ENCODE data around the gene TAX1BP1. TPM values are rescaled to one million over a fixed set of nuclear protein-coding genes. Genes with fewer than 3 reads are reported as not detected.

The TAX1BP1 gene
- total and polyA plus RNA-seq, 2 of the 13 experiments (the other 11 are each of a cell fraction or from before 2014, with no cell fraction given): 95.2 to 98.9 TPM

- TF ChIP-seq ZSCAN30 (CRISPR knock-in tag; IDR thresholded peaks at IDR 0.05) (no peak), POLR2AphosphoS5 (IDR thresholded peaks at IDR 0.05; ENCODE audit: low read depth, low read length) (no peak), MAFK (conservative IDR thresholded peaks at IDR 0.05 in 1 of 2, IDR thresholded peaks at IDR 0.05 in 1 of 2; ENCODE audit: low read length in 2 of 2) (peak; percentile 27 to 55; a peak in 3 of 4 replicates), REL (CRISPR knock-in tag; conservative IDR thresholded peaks at IDR 0.05) (no peak)
These were observed 59.2 kb downstream of the TAX1BP1 start (continued) for GRCh38 chr7:27799212-27799611.

- TF ChIP-seq CEBPG (CRISPR knock-in tag; IDR thresholded peaks at IDR 0.05) (peak; percentile 53; the same call in 1 of the 2 replicates), ZNF407 (CRISPR knock-in tag; IDR thresholded peaks at IDR 0.05; ENCODE audit: not compliant biosample characterization) (no peak), CEBPB (IDR thresholded peaks at IDR 0.05; ENCODE audit: borderline replicate concordance, low read depth, low read length) (peak; percentile 53; the same call in 1 of the 2 replicates), JDP2 (CRISPR knock-in tag; IDR thresholded peaks at IDR 0.05; ENCODE audit: borderline replicate concordance) (no peak)
- H3K4me1 ChIP-seq (ENCODE audit: insufficient read depth, low read length): peaks cover 17% of the 10 kb centered on the region
- DNase-seq (ENCODE audit: low spot score) (peak; percentile 12), FAIRE-seq (no peak), ATAC-seq (no peak)
- H3K4me2 ChIP-seq (ENCODE audit: low read depth, low read length): no peak overlapping the region
- H2AFZ ChIP-seq (ENCODE audit: low read length): no peak overlapping the region
- no peaks in the 10 kb centered on the region for H3K27me3 ChIP-seq (ENCODE audit: control insufficient read depth in 1 of 2, insufficient read depth in 2 of 2, low read length in 2 of 2)
- intact Hi-C loops (cut with micrococcal nuclease; ENCODE audit: unreplicated experiment) (no loop called here), in situ Hi-C loops (cut with HindIII; ENCODE audit: extremely low pct_ligation_motif_present, low pct_unique_long_range_greater_than_20kb) (no loop called here)
- ChIA-PET CTCF (ENCODE audit: low intra/inter-chr PET ratio, low total read pairs) (no interaction called here), POLR2A (no interaction called here)
- H3K27ac ChIP-seq (ENCODE audit: extremely low read length, insufficient read depth, low read length): no peak overlapping the region
- WGBS (ENCODE audit: low lambda C conversion rate): 70% methylated on average over 2 of the region's 2 CpGs
- H3K4me3 ChIP-seq (replicated peaks in 1 of 3; ENCODE audit: insufficient read depth in 1 of 3, low read depth in 2 of 3, low read length in 3 of 3): no peak overlapping the region
- H4K20me1 ChIP-seq (ENCODE audit: insufficient read depth, low read length): no peaks in the 10 kb centered on the region
- no TSS peak for BruUV-seq (replicated peaks)
- no peaks in the 10 kb centered on the region for H3K9me3 ChIP-seq (ENCODE audit: low read length)
- no peaks in the 10 kb centered on the region for H3K79me2 ChIP-seq (ENCODE audit: insufficient read depth, low read length)
- H3K36me3 ChIP-seq (replicated peaks in 1 of 2; ENCODE audit: control insufficient read depth in 1 of 2, insufficient read depth in 2 of 2, low read length in 2 of 2): peaks cover 0 to 2% of the 10 kb centered on the region in 2 experiments; a peak in 3 of 5 replicates
- no peak overlapping the region for H3K9ac ChIP-seq (ENCODE audit: insufficient read depth, low read depth, low read length)
These were observed 63.0 kb downstream of the TAX1BP1 start for GRCh38 chr7:27802999-27803398.
